Neuronal stem cell (in vitro differentiated cells): Measurements from ENCODE around the gene CCDC86.

Experiments
- DNase-seq: peaks from one replicate; pipeline ENCODE4 v3.0.0-alpha.2; 2013; ENCODE audit warnings: low spot score
- H2AFZ ChIP-seq: one replicate; pipeline ENCODE4 v1.6.1; 2013; ENCODE audit warnings: mild to moderate bottlenecking, low read length, inconsistent platforms
- H2AK5ac ChIP-seq: 2 replicates; pipeline ENCODE4 v1.6.1; 2013; ENCODE audit warnings: low read depth, mild to moderate bottlenecking, inconsistent platforms, low read length, moderate library complexity, mixed read lengths
- H2BK120ac ChIP-seq: 2 replicates; pipeline ENCODE4 v1.6.1; 2013; ENCODE audit warnings: low read depth, mild to moderate bottlenecking, inconsistent platforms, low read length, moderate library complexity, mixed read lengths
- H2BK12ac ChIP-seq: one replicate; pipeline ENCODE4 v1.6.1; 2013; ENCODE audit warnings: low read length, inconsistent platforms
- H2BK15ac ChIP-seq: 2 replicates; pipeline ENCODE4 v1.6.1; 2013; ENCODE audit warnings: mild to moderate bottlenecking, low read length, inconsistent platforms, mixed read lengths
- H2BK5ac ChIP-seq: one replicate; pipeline ENCODE4 v1.6.1; 2013; ENCODE audit warnings: inconsistent platforms, mild to moderate bottlenecking, low read length, moderate library complexity
- H3K14ac ChIP-seq: one replicate; pipeline ENCODE4 v1.6.1; 2013; ENCODE audit warnings: low read length, inconsistent platforms
- H3K18ac ChIP-seq: 2 replicates; pipeline ENCODE4 v1.6.1; 2013; ENCODE audit warnings: low read length, inconsistent platforms
- H3K23ac ChIP-seq: 2 replicates; pipeline ENCODE4 v1.6.1; 2013; ENCODE audit warnings: low read depth, mild to moderate bottlenecking, mixed read lengths, low read length, inconsistent platforms; ENCODE audit not compliant: poor library complexity
- H3K27ac ChIP-seq: replicated peaks from 3 replicates; pipeline ENCODE4 v1.5.1; 2013; ENCODE audit warnings: low read length, inconsistent platforms
- H3K27me3 ChIP-seq, 3 experiments: 2 replicates each; pipeline ENCODE4 v1.6.1; 2013; ENCODE audit warnings: low read length in 3 of 3, mild to moderate bottlenecking in 2 of 3, inconsistent platforms in 1 of 3, low read depth in 1 of 3, mixed read lengths in 1 of 3, moderate library complexity in 1 of 3; ENCODE audit not compliant: control insufficient read depth in 3 of 3, insufficient read depth in 3 of 3
- H3K36me3 ChIP-seq, 2 donors: replicated peaks in 1 of 2; 2 replicates each; pipeline ENCODE4 v1.6.1; 2013; ENCODE audit warnings: low read length in 2 of 2; ENCODE audit not compliant: control insufficient read depth in 2 of 2, insufficient read depth in 2 of 2
- H3K4ac ChIP-seq: 2 replicates; pipeline ENCODE4 v1.6.1; 2013; ENCODE audit warnings: inconsistent platforms, mild to moderate bottlenecking, low read length, moderate library complexity
- H3K4me1 ChIP-seq, 2 donors: 1 replicate in 1 of 2; 2 replicates in 1 of 2; pipeline ENCODE4 v1.6.1; 2013; ENCODE audit warnings: low read length in 2 of 2, low read depth in 1 of 2; ENCODE audit not compliant: control insufficient read depth in 2 of 2, insufficient read depth in 1 of 2
- H3K4me2 ChIP-seq: one replicate; pipeline ENCODE4 v1.6.1; 2013; ENCODE audit warnings: mild to moderate bottlenecking, low read length, inconsistent platforms; ENCODE audit not compliant: insufficient read depth, poor library complexity, severe bottlenecking
- H3K4me3 ChIP-seq, 2 donors: 2 replicates each; pipeline ENCODE4 v1.5.1; 2013; ENCODE audit warnings: low read length in 2 of 2, mild to moderate bottlenecking in 2 of 2, inconsistent platforms in 1 of 2, moderate library complexity in 1 of 2
- H3K79me1 ChIP-seq: one replicate; pipeline ENCODE4 v1.6.1; 2013; ENCODE audit warnings: low read depth, mild to moderate bottlenecking, inconsistent platforms, low read length, moderate library complexity
- H3K9ac ChIP-seq: one replicate; pipeline ENCODE4 v1.6.1; 2013; ENCODE audit warnings: mild to moderate bottlenecking, low read depth, low read length, inconsistent platforms; ENCODE audit not compliant: poor library complexity
- H3K9me3 ChIP-seq, 2 donors: replicated peaks in 1 of 2; 2 replicates each; pipeline versions ENCODE3 to v1.6.1; 2013; ENCODE audit warnings: low read length in 2 of 2, mild to moderate bottlenecking in 2 of 2, inconsistent platforms in 1 of 2, low read depth in 1 of 2, mixed read lengths in 1 of 2, moderate library complexity in 1 of 2; ENCODE audit not compliant: control insufficient read depth in 2 of 2, insufficient read depth in 1 of 2
- H4K8ac ChIP-seq: one replicate; pipeline ENCODE4 v1.6.1; 2013; ENCODE audit warnings: low read depth, mild to moderate bottlenecking, inconsistent platforms, low read length, moderate library complexity
- H4K91ac ChIP-seq: one replicate; pipeline ENCODE4 v1.6.1; 2013; ENCODE audit warnings: low read length, low read depth, mild to moderate bottlenecking, inconsistent platforms; ENCODE audit not compliant: poor library complexity
- WGBS, 2 donors: extraction: QIAGEN DNeasy Blood & Tissue Kit; methylation state at CpG; one replicate each; pipeline ENCODE4 v1.1.7; 2013; ENCODE audit warnings: missing lambda C conversion rate in 2 of 2, mixed read lengths in 1 of 2; ENCODE audit not compliant: insufficient read length in 2 of 2, insufficient replicate concordance in 1 of 2; ENCODE audit errors: extremely low coverage in 2 of 2; 5-methylcytosine and 5-hydroxymethylcytosine counted together

The CCDC86 gene

GRCh38 chr11:60831143-60831500 is 10.8 kb upstream of the CCDC86 start:
- no peak overlapping the region for H2BK5ac ChIP-seq
- peak; percentile 64 for DNase-seq
- no peak overlapping the region for H3K9ac ChIP-seq
- no peaks in the 10 kb centered on the region for H3K79me1 ChIP-seq
- peaks cover 0 to 33% (median 2%) of the 10 kb centered on the region in 3 experiments for H3K27me3 ChIP-seq
- H3K9me3 ChIP-seq = no peaks in the 10 kb centered on the region
- H2BK12ac ChIP-seq = no peak overlapping the region
- H3K4ac ChIP-seq = no peak overlapping the region
- H2BK15ac ChIP-seq = no peak overlapping the region
- H2AFZ ChIP-seq = no peak overlapping the region
- no peak overlapping the region for H3K23ac ChIP-seq
- H3K4me2 ChIP-seq = no peak overlapping the region
- H2BK120ac ChIP-seq = no peak overlapping the region
- no peak overlapping the region for H3K27ac ChIP-seq
- WGBS, 2 donors = no CpG with 5 or more reads among the region's 8 CpGs
- no peaks in the 10 kb centered on the region for H3K36me3 ChIP-seq
- H3K4me1 ChIP-seq = no peaks in the 10 kb centered on the region
- H4K8ac ChIP-seq = no peak overlapping the region
- H3K14ac ChIP-seq = no peak overlapping the region
- no peak overlapping the region for H3K18ac ChIP-seq
- H4K91ac ChIP-seq = no peak overlapping the region
- no peak overlapping the region for H3K4me3 ChIP-seq
- H2AK5ac ChIP-seq = no peak overlapping the region

GRCh38 chr11:60831501-60832079 is 10.3 kb upstream of the CCDC86 start:
- no peaks in the 10 kb centered on the region for H3K36me3 ChIP-seq
- H4K91ac ChIP-seq = no peak overlapping the region
- no CpG with 5 or more reads among the region's 7 CpGs for WGBS, 2 donors
- H3K27me3 ChIP-seq = peaks cover 0 to 34% (median 2%) of the 10 kb centered on the region in 3 experiments
- no peak overlapping the region for H3K4ac ChIP-seq
- no peak for DNase-seq
- no peak overlapping the region for H3K4me3 ChIP-seq
- no peaks in the 10 kb centered on the region for H3K79me1 ChIP-seq
- no peak overlapping the region for H2BK15ac ChIP-seq
- no peak overlapping the region for H2AK5ac ChIP-seq
- H2BK12ac ChIP-seq = no peak overlapping the region
- H3K23ac ChIP-seq = no peak overlapping the region
- H3K4me1 ChIP-seq = no peaks in the 10 kb centered on the region
- no peak overlapping the region for H3K27ac ChIP-seq
- H3K9ac ChIP-seq = no peak overlapping the region
- no peak overlapping the region for H3K18ac ChIP-seq
- no peak overlapping the region for H2BK5ac ChIP-seq
- no peak overlapping the region for H3K14ac ChIP-seq
- H4K8ac ChIP-seq = no peak overlapping the region
- no peak overlapping the region for H3K4me2 ChIP-seq
- H2BK120ac ChIP-seq = no peak overlapping the region
- H2AFZ ChIP-seq = no peak overlapping the region
- no peaks in the 10 kb centered on the region for H3K9me3 ChIP-seq

- Histone ChIP-seq H4K91ac (no peak overlapping the region), H3K9me3 (no peaks in the 10 kb centered on the region), H3K79me1 (no peaks in the 10 kb centered on the region), H2BK120ac (no peak overlapping the region), H3K4ac (no peak overlapping the region), H3K4me1 (no peaks in the 10 kb centered on the region), H3K18ac (no peak overlapping the region), H3K27ac (no peak overlapping the region), H2BK5ac (no peak overlapping the region), H4K8ac (no peak overlapping the region), H3K4me3 (no peak overlapping the region), H3K9ac (no peak overlapping the region), H3K23ac (no peak overlapping the region), H3K36me3 (no peaks in the 10 kb centered on the region), H3K14ac (no peak overlapping the region), H2BK15ac (no peak overlapping the region), H2BK12ac (no peak overlapping the region), H3K4me2 (no peak overlapping the region), H3K27me3 (peaks cover 0 to 42% (median 2%) of the 10 kb centered on the region in 3 experiments), H2AK5ac (no peak overlapping the region), H2AFZ (no peak overlapping the region)
- WGBS, 2 donors = no CpG with 5 or more reads among the region's 7 CpGs
- no peak for DNase-seq
Measured at GRCh38 chr11:60834742-60835533, 7.0 kb upstream of the CCDC86 start.

- no CpG with 5 or more reads among the region's 3 CpGs for WGBS, 2 donors
- H3K4me2 ChIP-seq = no peak overlapping the region
- H3K27me3 ChIP-seq = peaks cover 0 to 42% (median 2%) of the 10 kb centered on the region in 3 experiments
Measured at GRCh38 chr11:60835534-60835846, 6.4 kb upstream of the CCDC86 start.

More at GRCh38 chr11:60835534-60835846, 6.4 kb upstream of the CCDC86 start:
- no peak overlapping the region for H2BK12ac ChIP-seq
- no peak overlapping the region for H3K27ac ChIP-seq
- no peak overlapping the region for H4K8ac ChIP-seq
- no peak overlapping the region for H2AFZ ChIP-seq
- no peak overlapping the region for H3K14ac ChIP-seq
- no peak overlapping the region for H4K91ac ChIP-seq
- no peaks in the 10 kb centered on the region for H3K36me3 ChIP-seq
- no peak overlapping the region for H2BK5ac ChIP-seq
- no peak overlapping the region for H2BK120ac ChIP-seq
- H3K79me1 ChIP-seq = no peaks in the 10 kb centered on the region
- no peaks in the 10 kb centered on the region for H3K9me3 ChIP-seq
- no peaks in the 10 kb centered on the region for H3K4me1 ChIP-seq
- no peak for DNase-seq
- H2BK15ac ChIP-seq = no peak overlapping the region
- H3K9ac ChIP-seq = no peak overlapping the region
- H3K4me3 ChIP-seq = no peak overlapping the region
- no peak overlapping the region for H3K4ac ChIP-seq
- no peak overlapping the region for H3K18ac ChIP-seq
- H3K23ac ChIP-seq = no peak overlapping the region
- no peak overlapping the region for H2AK5ac ChIP-seq
